Ishikawa (cell line): ENCODE data around the gene FAM177A1.

Experiments used
- CEBPB ChIP-seq: IDR thresholded peaks from 2 replicates; pipeline ENCODE4 v1.6.1; 2012
- EGR1 ChIP-seq: IDR thresholded peaks from 2 replicates; pipeline ENCODE4 v1.6.1; 2012
- FOXM1 ChIP-seq: IDR thresholded peaks from 2 replicates; pipeline ENCODE4 v1.6.1; 2012; ENCODE audit warnings: low read depth, borderline replicate concordance
- MAX ChIP-seq: IDR thresholded peaks from 2 replicates; pipeline ENCODE4 v1.6.1; 2012
- RAD21 ChIP-seq: IDR thresholded peaks from 2 replicates; pipeline ENCODE4 v1.6.1; 2012; ENCODE audit warnings: low read depth
- REST ChIP-seq: IDR thresholded peaks from 2 replicates; pipeline ENCODE4 v1.6.1; 2012; ENCODE audit warnings: low read depth, mild to moderate bottlenecking
- TAF1 ChIP-seq: IDR thresholded peaks from 2 replicates; pipeline ENCODE4 v1.6.1; 2012; ENCODE audit warnings: low read depth, mild to moderate bottlenecking
- TCF12 ChIP-seq: IDR thresholded peaks from 2 replicates; pipeline ENCODE4 v1.6.1; 2012; ENCODE audit warnings: low read depth
- USF1 ChIP-seq: IDR thresholded peaks from 2 replicates; pipeline ENCODE4 v1.6.1; 2012
- YY1 ChIP-seq: IDR thresholded peaks from 2 replicates; pipeline ENCODE4 v1.6.1; 2012; ENCODE audit warnings: low read depth

GRCh38 chr14:35117112-35117511 is 71.0 kb downstream of the FAM177A1 start:
- no peak for TF ChIP-seq YY1
- TF ChIP-seq TAF1: no peak
- no peak for TF ChIP-seq TCF12
- TF ChIP-seq CEBPB: no peak
- no peak for TF ChIP-seq FOXM1
- no peak for TF ChIP-seq REST
- TF ChIP-seq MAX: no peak
- TF ChIP-seq RAD21: no peak
- TF ChIP-seq EGR1: no peak
- no peak for TF ChIP-seq USF1
